HG02852 (cell line): ENCODE measurements around the gene WDR45B.

Experiments
- ATAC-seq: cut with Tn5 transposase; IDR thresholded peaks from one replicate; pipeline ENCODE4 v1.9.1; 2021; ENCODE audit warnings: mild to moderate bottlenecking, moderate library complexity; ENCODE audit not compliant: unreplicated experiment

Gene WDR45B

GRCh38 chr17:82633343-82633742, 14.9 kb downstream of the WDR45B start:
- no peak for ATAC-seq

DNA sequence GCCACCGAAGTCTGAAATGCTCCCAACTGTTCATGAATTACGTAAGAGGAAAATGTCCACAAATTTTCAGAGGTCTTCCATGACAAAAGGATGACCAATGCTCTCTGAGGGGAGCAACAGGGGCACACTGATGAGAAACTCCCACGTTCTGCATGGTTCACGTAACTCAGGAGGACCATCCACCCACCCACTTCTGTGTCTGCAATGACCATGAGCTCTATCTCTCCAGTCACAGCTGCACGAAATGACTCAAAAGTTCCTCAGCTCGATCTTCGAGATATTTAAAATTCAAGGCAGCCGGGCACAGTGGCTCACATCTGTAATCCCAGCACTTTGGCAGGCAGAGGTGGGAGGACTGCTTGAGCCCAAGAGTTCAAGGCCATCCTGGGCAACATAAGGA, 15.8 kb downstream of the WDR45B start:
- ATAC-seq, result no peak

DNA sequence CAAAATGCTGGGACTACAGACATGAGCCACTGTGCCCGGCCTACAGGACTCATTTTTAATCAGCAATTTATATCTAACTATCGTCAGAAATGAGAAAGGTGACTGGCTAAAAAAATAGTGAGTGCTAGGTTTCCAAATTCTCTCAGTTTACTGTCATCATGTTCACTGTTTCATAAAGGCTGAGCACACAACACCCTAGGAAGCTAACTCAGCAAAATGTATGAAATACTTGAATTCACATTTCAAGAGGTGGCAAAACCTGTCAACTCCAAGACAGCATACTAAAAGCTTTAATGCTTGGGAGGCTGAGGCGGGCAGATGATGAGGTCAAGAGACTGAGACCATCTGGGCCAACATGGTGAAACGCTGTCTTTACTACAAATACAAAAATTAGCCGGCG, 16.7 kb downstream of the WDR45B start:
- no peak for ATAC-seq

DNA sequence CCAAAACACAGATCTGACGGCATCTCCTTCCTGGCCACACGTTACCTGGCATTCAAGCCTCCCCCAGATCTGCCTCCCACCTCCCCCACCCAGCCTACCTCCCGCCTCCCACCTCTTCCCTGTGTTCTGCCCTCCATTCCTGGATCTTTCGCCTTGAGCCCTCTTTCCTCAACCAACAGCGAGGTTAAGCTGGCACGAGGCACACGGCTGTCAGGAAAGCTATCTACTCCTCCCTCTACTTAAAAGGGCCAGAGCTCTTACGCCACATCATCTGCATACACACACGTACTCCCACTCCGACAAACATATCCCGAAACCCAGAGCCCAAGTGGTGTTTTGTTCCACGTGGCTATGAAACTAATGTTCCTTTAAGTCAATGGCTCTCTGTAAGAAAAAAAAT, 18.0 kb downstream of the WDR45B start:
- no peak for ATAC-seq

GRCh38 chr17:82629748-82630147, 18.5 kb downstream of the WDR45B start:
- ATAC-seq, result no peak

- no peak for ATAC-seq
Measured at GRCh38 chr17:82627405-82627804, 20.8 kb downstream of the WDR45B start.

DNA sequence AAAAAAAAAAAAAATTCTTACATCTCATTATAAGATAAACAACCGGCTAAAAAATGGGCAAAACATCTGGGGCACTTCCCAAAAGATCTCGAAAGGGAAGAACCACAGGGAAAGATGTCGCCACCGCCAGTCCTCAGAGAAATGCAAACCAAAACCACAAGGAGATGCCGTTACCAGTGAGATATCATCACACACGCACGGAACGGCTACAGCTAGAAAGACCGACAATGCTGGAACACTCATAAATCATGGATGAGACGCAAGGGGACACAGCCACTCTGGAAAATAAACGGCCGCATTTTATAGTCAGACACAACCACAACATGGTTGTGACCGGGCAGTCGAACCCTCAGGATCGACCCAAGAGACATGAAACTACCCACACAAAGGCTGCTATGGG, 24.5 kb downstream of the WDR45B start:
- ATAC-seq, result no peak

- ATAC-seq, result no peak
Measured at GRCh38 chr17:82619641-82620040, 28.6 kb downstream of the WDR45B start.

DNA sequence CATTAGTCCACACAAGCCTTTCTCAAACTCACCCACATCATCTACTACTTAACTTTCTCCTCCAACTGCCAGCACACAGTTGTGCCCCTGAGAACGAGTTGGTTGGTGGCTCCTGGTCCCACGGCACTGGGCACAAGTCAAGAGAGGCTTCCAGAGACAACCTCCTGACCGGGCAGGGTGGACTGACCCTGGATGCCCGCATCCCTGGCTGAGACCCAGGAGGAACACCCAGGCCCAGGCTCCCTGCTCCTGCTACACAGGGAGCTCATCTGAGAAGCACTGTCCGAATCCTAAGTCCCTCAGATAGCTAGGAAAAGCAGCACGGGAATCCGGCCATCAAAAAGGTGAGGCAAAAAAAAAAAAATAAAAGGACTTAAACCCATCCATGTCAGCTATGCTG, 29.0 kb downstream of the WDR45B start:
- ATAC-seq, result no peak

GRCh38 chr17:82616021-82616711, 32.1 kb downstream of the WDR45B start:
- no peak for ATAC-seq

DNA sequence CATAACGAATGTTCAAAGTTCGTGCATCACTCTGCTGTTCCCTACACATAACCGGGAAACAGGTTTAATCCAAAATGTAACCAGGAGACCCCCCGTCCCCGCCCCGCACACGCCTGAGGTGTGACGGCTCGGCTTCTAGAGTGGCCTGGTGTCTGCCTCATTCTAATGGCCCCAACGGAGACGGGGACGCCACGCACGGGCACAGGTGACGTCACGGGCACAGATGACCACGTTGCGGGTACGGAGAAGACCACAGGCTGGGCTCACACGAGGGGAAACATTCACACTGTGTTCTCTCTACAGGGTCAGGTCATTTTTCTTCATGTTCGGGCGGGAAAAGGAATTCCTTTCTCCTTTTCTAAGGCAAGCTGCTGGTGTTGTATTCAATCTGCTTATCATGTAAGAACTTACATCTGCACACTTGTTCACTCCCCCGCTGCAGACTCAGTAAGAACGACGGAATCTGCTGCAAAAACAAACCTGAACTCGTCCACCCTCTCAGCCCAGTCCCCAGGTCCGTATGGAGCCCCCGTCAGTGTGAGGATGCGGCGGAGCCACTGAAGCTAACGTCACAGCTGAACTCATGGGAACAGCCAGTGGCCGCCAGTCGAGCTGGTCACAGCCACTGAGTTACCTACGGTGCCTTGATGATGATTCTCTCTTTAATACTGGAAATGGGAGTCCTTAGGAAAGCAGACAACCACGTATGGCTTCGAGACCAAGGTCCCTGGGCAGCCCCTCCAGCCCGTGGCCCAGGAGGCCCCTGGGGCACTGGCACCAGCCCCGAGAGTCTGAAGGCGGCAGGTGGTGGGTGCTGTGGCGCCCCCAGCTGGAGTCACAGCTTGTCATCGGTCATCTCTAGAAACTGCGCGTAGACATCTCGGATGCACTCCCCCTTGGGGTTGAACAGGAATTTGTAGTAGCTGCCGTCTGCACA, 32.9 kb downstream of the WDR45B start:
- no peak for ATAC-seq

DNA sequence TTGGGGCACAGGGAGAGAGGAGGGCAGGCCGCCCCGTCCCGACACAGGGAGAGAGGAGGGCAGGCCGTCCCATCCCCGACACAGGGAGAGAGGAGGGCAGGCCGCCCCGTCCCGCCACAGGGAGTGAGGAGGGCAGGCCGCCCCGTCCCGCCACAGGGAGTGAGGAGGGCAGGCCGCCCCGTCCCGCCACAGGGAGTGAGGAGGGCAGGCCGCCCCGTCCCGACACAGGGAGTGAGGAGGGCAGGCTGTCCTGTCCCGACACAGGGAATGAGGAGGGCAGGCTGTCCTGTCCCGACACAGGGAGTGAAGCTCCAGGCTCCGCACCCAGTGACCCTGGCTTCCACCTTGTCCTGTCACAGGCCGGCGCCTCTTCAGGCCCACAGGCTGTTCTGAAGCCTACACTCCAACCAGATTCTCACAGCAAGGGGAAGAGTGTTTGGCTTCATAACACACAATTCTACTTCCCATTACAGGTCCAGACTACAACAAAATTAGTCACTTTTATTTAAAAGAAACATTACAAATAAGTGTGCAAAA, 34.1 kb downstream of the WDR45B start:
- no peak for ATAC-seq

- no peak for ATAC-seq
Measured at GRCh38 chr17:82613283-82614094, 34.8 kb downstream of the WDR45B start.

GRCh38 chr17:82611140-82612058, 36.8 kb downstream of the WDR45B start:
- no peak for ATAC-seq

GRCh38 chr17:82609655-82610054, 38.6 kb downstream of the WDR45B start:
- no peak for ATAC-seq

GRCh38 chr17:82608816-82609215, 39.4 kb downstream of the WDR45B start:
- no peak for ATAC-seq

- no peak for ATAC-seq
Measured at GRCh38 chr17:82605939-82606600, 42.2 kb downstream of the WDR45B start.

GRCh38 chr17:82604532-82604931, 43.7 kb downstream of the WDR45B start:
- ATAC-seq, result no peak

DNA sequence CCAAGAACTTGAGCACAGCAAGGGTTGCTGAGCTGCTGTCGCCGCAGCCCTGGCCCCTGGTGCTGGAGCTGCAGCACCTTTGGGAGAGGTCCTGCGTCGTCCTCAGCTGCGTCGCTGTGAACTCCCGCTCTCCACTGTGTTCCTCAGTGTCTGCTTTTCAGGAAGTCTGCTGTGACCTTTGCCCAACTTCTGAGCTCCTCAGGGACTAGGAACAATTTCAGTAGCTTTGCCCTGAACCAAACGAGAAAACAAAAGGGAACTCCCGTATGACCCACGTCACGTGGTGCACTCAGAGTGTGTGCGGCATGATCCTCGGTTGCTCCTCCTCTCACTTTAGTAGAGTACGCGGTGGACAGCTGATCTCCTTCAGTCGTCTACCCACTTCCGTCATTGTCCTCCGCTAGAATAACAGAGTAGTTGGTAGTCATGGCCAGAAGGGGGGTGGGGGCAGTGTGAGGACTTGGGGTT, 44.2 kb downstream of the WDR45B start:
- ATAC-seq, result no peak
